Thoracic aorta (tissue), 2 donors: ENCODE measurements around the gene CRYBG1. TPM values are rescaled to one million over a fixed set of nuclear protein-coding genes. Genes with fewer than 3 reads are reported as not detected.

Experiments
- ATAC-seq: fragments of 150-250 bp; one replicate; pipeline ENCODE4 v1.8.0; 2017; ENCODE audit warnings: low read depth; ENCODE audit not compliant: insufficient number of reproducible peaks, low FRiP score
- DNase-seq: peaks from one replicate; pipeline ENCODE4 v3.0.0-alpha.2; 2020; ENCODE audit warnings: low spot score
- H3K27ac ChIP-seq, 2 donors: fragments of 200-600 bp; sonication (generic); 1 replicate in 1 of 2; 2 replicates in 1 of 2; pipeline ENCODE4 v1.5.1; 2016; ENCODE audit warnings: mild to moderate bottlenecking in 2 of 2, moderate library complexity in 2 of 2
- H3K27me3 ChIP-seq: fragments of 200-600 bp; sonication (generic); replicated peaks from 2 replicates; pipeline ENCODE4 v1.6.0; 2016; ENCODE audit warnings: mild to moderate bottlenecking; ENCODE audit not compliant: insufficient read depth
- H3K36me3 ChIP-seq: fragments of 200-600 bp; sonication (generic); one replicate; pipeline ENCODE4 v1.5.1; 2016
- H3K4me1 ChIP-seq, 2 donors: fragments of 200-600 bp; sonication (generic); 1 replicate in 1 of 2; 2 replicates in 1 of 2; pipeline versions ENCODE4 v1.5.1 to v1.6.0; 2016; ENCODE audit warnings: low read depth in 2 of 2, mild to moderate bottlenecking in 1 of 2; ENCODE audit not compliant: control insufficient read depth in 1 of 2
- H3K4me3 ChIP-seq: fragments of 200-600 bp; sonication (generic); 2 replicates; pipeline ENCODE4 v1.5.1; 2016; ENCODE audit warnings: mild to moderate bottlenecking
- H3K9me3 ChIP-seq: fragments of 200-600 bp; sonication (generic); 2 replicates; pipeline ENCODE4 v1.5.1; 2016
- total RNA-seq, 2 donors: library from RNA; depleted of rRNA; stranded (reverse); fragments of >200 nt; gene quantifications; one replicate each; pipeline versions ENCODE4 v1.1.0 to v1.2.3, GENCODE V29; 2016
- TF ChIP-seq, protein P1 (sequence below): fragments of 200-600 bp; sonication (generic); IDR thresholded peaks from one replicate; pipeline ENCODE4 v1.5.1; 2019; ENCODE audit warnings: antibody characterized with exemption

CRYBG1 gene
- total RNA-seq, 2 donors from 2014 or later, result 3.2 to 7.2 TPM

DNA sequence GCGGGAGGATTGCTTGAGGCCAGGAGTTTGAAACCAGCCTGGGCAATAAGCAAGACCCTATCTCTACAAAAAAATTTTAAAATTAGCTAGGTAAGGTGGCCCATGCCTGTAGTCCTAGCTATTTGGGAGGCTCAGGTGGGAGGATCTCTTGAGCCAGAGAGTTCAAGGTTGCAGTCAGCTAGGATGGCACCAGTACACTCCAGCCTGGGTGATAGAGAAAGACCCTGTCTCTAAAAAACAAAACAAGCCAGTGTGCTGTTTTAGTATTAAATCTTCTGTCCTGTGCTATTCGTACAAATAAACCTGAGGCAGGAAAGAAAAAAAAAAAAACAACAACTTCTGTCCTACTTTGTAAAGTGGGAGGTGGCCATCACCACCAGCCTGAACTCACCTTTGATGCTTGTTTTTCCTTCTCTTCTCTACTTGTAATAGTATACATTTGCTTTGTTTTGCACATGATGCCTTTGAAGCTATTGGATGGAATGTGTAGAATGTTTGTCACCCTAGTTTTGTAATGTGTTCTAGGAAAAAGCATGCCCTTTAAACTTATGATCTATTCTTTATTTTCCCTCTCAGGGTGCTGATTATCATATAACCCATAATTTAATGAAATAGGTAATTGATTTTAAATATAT is 102.5 kb downstream of the CRYBG1 start:
- ATAC-seq (no peak), DNase-seq (no peak)
- H3K36me3 ChIP-seq, result no peaks in the 10 kb centered on the region
- H3K27me3 ChIP-seq, result no peaks in the 10 kb centered on the region
- no peaks in the 10 kb centered on the region for H3K9me3 ChIP-seq
- TF ChIP-seq, protein P1, sequence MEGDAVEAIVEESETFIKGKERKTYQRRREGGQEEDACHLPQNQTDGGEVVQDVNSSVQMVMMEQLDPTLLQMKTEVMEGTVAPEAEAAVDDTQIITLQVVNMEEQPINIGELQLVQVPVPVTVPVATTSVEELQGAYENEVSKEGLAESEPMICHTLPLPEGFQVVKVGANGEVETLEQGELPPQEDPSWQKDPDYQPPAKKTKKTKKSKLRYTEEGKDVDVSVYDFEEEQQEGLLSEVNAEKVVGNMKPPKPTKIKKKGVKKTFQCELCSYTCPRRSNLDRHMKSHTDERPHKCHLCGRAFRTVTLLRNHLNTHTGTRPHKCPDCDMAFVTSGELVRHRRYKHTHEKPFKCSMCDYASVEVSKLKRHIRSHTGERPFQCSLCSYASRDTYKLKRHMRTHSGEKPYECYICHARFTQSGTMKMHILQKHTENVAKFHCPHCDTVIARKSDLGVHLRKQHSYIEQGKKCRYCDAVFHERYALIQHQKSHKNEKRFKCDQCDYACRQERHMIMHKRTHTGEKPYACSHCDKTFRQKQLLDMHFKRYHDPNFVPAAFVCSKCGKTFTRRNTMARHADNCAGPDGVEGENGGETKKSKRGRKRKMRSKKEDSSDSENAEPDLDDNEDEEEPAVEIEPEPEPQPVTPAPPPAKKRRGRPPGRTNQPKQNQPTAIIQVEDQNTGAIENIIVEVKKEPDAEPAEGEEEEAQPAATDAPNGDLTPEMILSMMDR, result no peak
- H3K4me3 ChIP-seq, result no peak overlapping the region
- no peak overlapping the region for H3K27ac ChIP-seq
- no peaks in the 10 kb centered on the region for H3K4me1 ChIP-seq

DNA sequence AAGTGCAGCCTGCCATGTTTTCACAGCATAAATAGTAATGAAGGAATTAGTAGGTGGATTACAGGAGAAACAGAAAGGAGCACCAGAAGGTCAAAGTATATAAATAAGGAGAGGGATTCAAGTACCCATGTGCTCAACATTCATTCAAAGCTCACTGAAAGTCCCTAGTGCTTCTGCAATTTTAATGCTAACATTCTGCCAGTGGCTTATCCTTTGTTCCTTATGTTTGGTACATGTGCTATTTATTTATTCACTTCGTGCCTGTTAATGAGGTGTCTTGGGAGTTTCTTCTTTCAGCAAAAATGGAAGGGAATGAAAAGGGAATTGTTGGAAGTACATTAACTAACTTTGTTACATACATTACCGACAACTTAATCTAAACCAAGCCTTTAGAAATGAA is 105.7 kb downstream of the CRYBG1 start:
- TF ChIP-seq, protein P1, result no peak
- Histone ChIP-seq H3K27ac (no peak overlapping the region), H3K9me3 (no peaks in the 10 kb centered on the region), H3K27me3 (no peaks in the 10 kb centered on the region), H3K4me1 (no peaks in the 10 kb centered on the region), H3K4me3 (no peak overlapping the region), H3K36me3 (no peaks in the 10 kb centered on the region)
- ATAC-seq (no peak), DNase-seq (no peak)

DNA sequence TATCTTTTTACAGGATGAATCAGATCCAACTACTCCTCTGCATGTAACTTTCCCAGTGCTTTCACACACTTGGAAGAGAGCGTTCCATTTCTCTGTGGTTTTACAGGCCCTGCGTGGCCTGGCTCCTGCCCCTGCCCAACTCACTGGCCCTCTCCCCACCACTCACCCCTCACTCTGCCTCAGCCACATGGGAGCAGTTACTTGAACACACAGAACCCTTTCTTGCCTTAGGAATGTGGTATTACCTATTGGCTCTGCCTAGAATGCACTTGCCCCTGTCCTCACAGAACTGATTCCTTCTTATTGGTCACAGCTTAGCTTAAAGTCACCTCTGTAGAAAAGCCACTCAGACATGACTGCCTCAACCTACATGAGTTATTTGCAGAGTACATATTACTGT is 108.4 kb downstream of the CRYBG1 start:
- H3K4me3 ChIP-seq, result no peak overlapping the region
- no peaks in the 10 kb centered on the region for H3K27me3 ChIP-seq
- H3K36me3 ChIP-seq, result no peaks in the 10 kb centered on the region
- no peak overlapping the region for H3K27ac ChIP-seq
- no peaks in the 10 kb centered on the region for H3K4me1 ChIP-seq
- TF ChIP-seq, protein P1, result no peak
- no peaks in the 10 kb centered on the region for H3K9me3 ChIP-seq
- DNase-seq (no peak), ATAC-seq (no peak)

DNA sequence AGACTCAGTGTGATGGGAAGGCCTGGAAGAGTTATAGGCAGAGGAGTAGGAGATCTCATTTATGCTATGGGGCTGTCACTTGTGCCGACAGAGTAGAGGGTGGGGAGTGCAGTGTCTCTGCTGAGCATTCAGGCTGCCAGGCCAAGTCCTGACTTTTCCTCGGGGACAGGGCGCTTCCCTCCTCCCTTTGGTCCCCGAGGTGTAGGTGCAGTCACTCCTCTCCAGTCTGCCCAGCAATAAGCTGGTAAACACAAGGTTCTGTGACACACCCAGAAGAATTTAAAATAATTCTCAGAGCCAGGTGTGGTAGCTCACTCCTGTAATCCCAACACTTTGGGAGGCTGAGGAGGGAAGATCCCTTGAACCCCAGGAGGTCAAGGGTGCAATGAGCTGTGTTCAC is 109.4 kb downstream of the CRYBG1 start:
- no peak overlapping the region for H3K27ac ChIP-seq
- no peaks in the 10 kb centered on the region for H3K36me3 ChIP-seq
- H3K4me1 ChIP-seq, result no peaks in the 10 kb centered on the region
- TF ChIP-seq, protein P1, result no peak
- ATAC-seq (no peak), DNase-seq (no peak)
- no peak overlapping the region for H3K4me3 ChIP-seq
- no peaks in the 10 kb centered on the region for H3K27me3 ChIP-seq
- no peaks in the 10 kb centered on the region for H3K9me3 ChIP-seq

DNA sequence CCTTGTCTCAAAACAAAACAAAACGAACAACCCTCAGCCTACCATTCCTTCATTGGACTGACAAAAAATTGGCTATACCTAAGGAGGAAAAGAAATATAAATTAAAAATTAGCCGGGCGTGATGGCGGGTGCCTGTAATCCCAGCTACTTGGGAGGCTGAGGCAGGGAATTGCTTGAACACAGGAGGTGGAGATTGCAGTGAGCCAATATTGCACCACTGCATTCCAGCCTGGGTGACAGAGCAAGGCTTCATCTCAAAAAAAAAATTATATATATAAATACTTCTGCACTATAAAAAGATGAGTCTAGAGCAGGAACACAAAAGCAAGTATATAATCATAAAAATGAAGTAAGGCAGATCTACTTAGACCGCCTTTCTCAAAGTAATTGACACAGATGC is 109.8 kb downstream of the CRYBG1 start:
- H3K4me3 ChIP-seq, result no peak overlapping the region
- no peak for DNase-seq
- H3K9me3 ChIP-seq, result no peaks in the 10 kb centered on the region
- H3K36me3 ChIP-seq, result no peaks in the 10 kb centered on the region
- no peak for ATAC-seq
- TF ChIP-seq, protein P1, result no peak
- no peaks in the 10 kb centered on the region for H3K4me1 ChIP-seq
- H3K27ac ChIP-seq, result no peak overlapping the region
- no peaks in the 10 kb centered on the region for H3K27me3 ChIP-seq
